Endodermal cell (in vitro differentiated cells): ENCODE measurements around the gene SEMA3D. TPM values are rescaled to one million over a fixed set of nuclear protein-coding genes. Genes with fewer than 3 reads are reported as not detected.

Experiments used
- DNase-seq: peaks from one replicate; pipeline ENCODE4 v3.0.0-alpha.2; 2017
- H3K27ac ChIP-seq: 2 replicates; pipeline ENCODE4 v1.5.1; 2013; ENCODE audit warnings: mild to moderate bottlenecking, low read depth, low read length, moderate library complexity
- H3K27me3 ChIP-seq: 2 replicates; pipeline ENCODE4 v1.6.1; 2013; ENCODE audit warnings: mild to moderate bottlenecking, low read length, moderate library complexity; ENCODE audit not compliant: insufficient read depth, control insufficient read depth, poor library complexity, severe bottlenecking
- H3K36me3 ChIP-seq: 2 replicates; pipeline ENCODE4 v1.7.0; 2013; ENCODE audit warnings: mild to moderate bottlenecking, low read length, moderate library complexity; ENCODE audit not compliant: control insufficient read depth, insufficient read depth
- H3K4me1 ChIP-seq: one replicate; pipeline ENCODE4 v1.7.0; 2013; ENCODE audit warnings: low read length; ENCODE audit not compliant: control insufficient read depth, insufficient read depth
- H3K4me3 ChIP-seq: 2 replicates; pipeline ENCODE4 v1.5.1; 2013; ENCODE audit warnings: mild to moderate bottlenecking, low read length, moderate library complexity
- H3K9ac ChIP-seq: 2 replicates; pipeline ENCODE4 v1.6.1; 2013; ENCODE audit warnings: mild to moderate bottlenecking, low read length, moderate library complexity; ENCODE audit not compliant: poor library complexity, severe bottlenecking; ENCODE audit errors: extremely low read depth
- H3K9me3 ChIP-seq: 2 replicates; pipeline ENCODE4 v1.6.1; 2013; ENCODE audit warnings: mild to moderate bottlenecking, low read length, moderate library complexity; ENCODE audit not compliant: control insufficient read depth
- H3K27ac Mint-ChIP-seq: 2 replicates; pipeline ENCODE4 v1.8.0; 2020; ENCODE audit warnings: mixed read lengths
- H3K27me3 Mint-ChIP-seq: 2 replicates; pipeline ENCODE4 v1.8.0; 2021; ENCODE audit warnings: mild to moderate bottlenecking, mixed read lengths; ENCODE audit not compliant: insufficient read depth
- H3K36me3 Mint-ChIP-seq: 2 replicates; pipeline ENCODE4 v1.8.0; 2020; ENCODE audit warnings: low read depth, mixed read lengths
- H3K4me1 Mint-ChIP-seq: 2 replicates; pipeline ENCODE4 v1.8.0; 2020; ENCODE audit warnings: mixed read lengths
- H3K4me3 Mint-ChIP-seq: 2 replicates; pipeline ENCODE4 v1.8.0; 2020; ENCODE audit warnings: mild to moderate bottlenecking, moderate library complexity, mixed read lengths
- H3K9me3 Mint-ChIP-seq: 2 replicates; pipeline ENCODE4 v1.8.0; 2020; ENCODE audit warnings: mild to moderate bottlenecking, mixed read lengths
- CTCF ChIP-seq: fragments of 200-600 bp; sonication (generic); conservative IDR thresholded peaks from 2 replicates; pipeline ENCODE4 v1.5.0; 2021; ENCODE audit warnings: antibody characterized with exemption, mild to moderate bottlenecking
- WGBS, 2 experiments: methylation state at CpG; one replicate each; pipeline versions ENCODE4 v1.1.5 to v1.1.7; 2013; ENCODE audit warnings: missing lambda C conversion rate in 2 of 2, mixed read lengths in 1 of 2; ENCODE audit not compliant: insufficient coverage in 1 of 2, insufficient read length in 1 of 2; 5-methylcytosine and 5-hydroxymethylcytosine counted together
- total RNA-seq, 2 donors: library from RNA; stranded (reverse); fragmentation: NEBNext Ultra II Directional in 1 of 2; extraction: Animal tissue kit (Norgen Biotek cat#: 25700) in 1 of 2; gene quantifications; 2 replicates in 1 of 2; 3 replicates in 1 of 2; pipeline ENCODE4 v1.2.1, GENCODE V29; 2021

Gene SEMA3D
- total RNA-seq, 2 donors from 2014 or later, result 6.5 to 13.9 TPM

GRCh38 chr7:85185424-85186082 lies 1.3 kb downstream of the SEMA3D start:
- H3K27me3 Mint-ChIP-seq, result peaks cover 48% of the 10 kb centered on the region
- no peaks in the 10 kb centered on the region for H3K36me3 Mint-ChIP-seq
- Histone ChIP-seq H3K27me3 (peaks cover 25% of the 10 kb centered on the region), H3K27ac (no peak overlapping the region), H3K4me1 (peaks cover 4% of the 10 kb centered on the region), H3K9ac (peak overlapping the region; percentile 46), H3K9me3 (peaks cover 5% of the 10 kb centered on the region), H3K36me3 (no peaks in the 10 kb centered on the region), H3K4me3 (peak overlapping the region; percentile 92)
- peak overlapping the region; percentile 8 for H3K27ac Mint-ChIP-seq
- no peaks in the 10 kb centered on the region for H3K9me3 Mint-ChIP-seq
- 1% methylated on average over 34 to 39 of the region's 39 CpGs for WGBS, 2 experiments
- no peak for TF ChIP-seq CTCF
- peaks cover 13% of the 10 kb centered on the region for H3K4me1 Mint-ChIP-seq
- peak overlapping the region; percentile 72 for H3K4me3 Mint-ChIP-seq
- DNase-seq, result peak; percentile 86

GRCh38 chr7:85184599-85185423 lies 2.0 kb downstream of the SEMA3D start:
- peak overlapping the region; percentile 46 for H3K9ac ChIP-seq
- peak; percentile 63 for DNase-seq
- Mint-ChIP-seq H3K9me3 (peaks cover 5% of the 10 kb centered on the region), H3K4me1 (peaks cover 13% of the 10 kb centered on the region), H3K27ac (no peak overlapping the region), H3K27me3 (peaks cover 48% of the 10 kb centered on the region), H3K4me3 (peak overlapping the region; percentile 72), H3K36me3 (peaks cover 4% of the 10 kb centered on the region)
- H3K27ac ChIP-seq, result no peak overlapping the region
- no peak for TF ChIP-seq CTCF
- peaks cover 25% of the 10 kb centered on the region for H3K27me3 ChIP-seq
- WGBS, 2 experiments, result 44 to 100% methylated on average over 1 to 21 of the region's 21 CpGs
- peaks cover 4% of the 10 kb centered on the region for H3K4me1 ChIP-seq
- peak overlapping the region; percentile 92 for H3K4me3 ChIP-seq
- H3K36me3 ChIP-seq, result peaks cover 4% of the 10 kb centered on the region
- H3K9me3 ChIP-seq, result peaks cover 12% of the 10 kb centered on the region

GRCh38 chr7:85183296-85183695 lies 3.6 kb downstream of the SEMA3D start:
- no peak for DNase-seq
- H3K4me3 Mint-ChIP-seq, result no peak overlapping the region
- peaks cover 12% of the 10 kb centered on the region for H3K36me3 ChIP-seq
- H3K9me3 Mint-ChIP-seq, result peaks cover 20% of the 10 kb centered on the region
- H3K9ac ChIP-seq, result no peak overlapping the region
- H3K27ac Mint-ChIP-seq, result no peak overlapping the region
- no peak for TF ChIP-seq CTCF
- H3K27me3 Mint-ChIP-seq, result peaks cover 48% of the 10 kb centered on the region
- H3K4me1 Mint-ChIP-seq, result peaks cover 13% of the 10 kb centered on the region
- no peak overlapping the region for H3K27ac ChIP-seq
- H3K4me3 ChIP-seq, result no peak overlapping the region
- peaks cover 4% of the 10 kb centered on the region for H3K4me1 ChIP-seq
- peaks cover 15% of the 10 kb centered on the region for H3K36me3 Mint-ChIP-seq
- H3K9me3 ChIP-seq, result peaks cover 27% of the 10 kb centered on the region
- WGBS, 2 experiments, result 83 to 94% methylated on average over 2 to 3 of the region's 3 CpGs
- H3K27me3 ChIP-seq, result peaks cover 25% of the 10 kb centered on the region
